ENCODE data around the gene KAT8. TPM values are rescaled to one million over a fixed set of nuclear protein-coding genes. Genes with fewer than 3 reads are reported as not detected.

KAT8 gene
- total and polyA plus RNA-seq, 2 of the 13 experiments (the other 11 are each of a cell fraction or from before 2014, with no cell fraction given): 79.0 to 84.2 TPM

DNA sequence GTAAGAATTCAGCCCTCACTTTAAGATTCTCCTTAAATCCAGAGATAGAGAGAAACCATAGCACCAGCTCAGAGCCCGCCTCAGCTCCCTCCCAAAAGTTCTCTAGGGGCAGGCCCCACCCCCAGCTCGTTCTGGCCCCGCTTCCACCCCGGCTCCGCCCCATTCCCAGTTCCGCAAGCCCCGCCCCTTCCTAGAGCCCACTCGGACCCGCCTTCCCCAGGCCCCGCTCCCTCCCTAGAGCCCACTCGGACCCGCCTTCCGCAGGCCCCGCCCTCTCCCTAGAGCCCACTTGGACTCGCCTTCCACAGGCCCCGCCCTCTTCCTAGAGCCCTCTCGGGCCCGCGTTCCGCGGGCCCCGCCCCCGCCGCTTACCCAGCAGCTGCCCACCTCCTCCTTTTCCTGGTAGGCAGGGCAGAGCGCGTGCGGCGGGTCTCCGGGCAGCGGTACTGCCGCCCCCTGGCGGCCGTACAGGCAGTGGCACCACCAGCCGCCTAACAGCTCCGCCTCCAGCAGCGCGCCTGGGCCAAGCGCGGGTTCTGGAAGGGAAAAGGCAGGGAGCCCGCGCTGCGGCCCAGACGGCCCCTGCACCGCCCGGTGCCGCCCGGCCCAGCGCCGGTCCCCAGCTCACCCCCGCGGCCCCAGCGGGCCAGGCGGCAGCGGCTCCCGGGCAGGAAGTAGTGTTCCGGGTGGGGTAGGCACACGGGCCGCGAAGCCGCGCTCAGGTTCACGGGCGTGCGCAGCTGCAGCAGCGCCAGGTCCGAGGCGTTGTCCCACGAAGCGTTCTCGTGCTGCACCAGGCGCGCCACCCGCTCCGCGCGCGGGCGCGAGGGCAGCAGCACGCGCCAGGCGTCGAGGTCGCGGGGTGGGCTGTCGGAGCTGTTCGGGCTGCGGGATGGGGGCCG lies 24.9 kb downstream of the KAT8 start (continued):
- no peak for TF ChIP-seq KLF9 (CRISPR knock-in tag; IDR thresholded peaks at IDR 0.05; ENCODE audit: low read depth)
- TF ChIP-seq ZNF350 (CRISPR knock-in tag; IDR thresholded peaks at IDR 0.05; ENCODE audit: borderline replicate concordance, low read depth): peak; percentile 69; the same call in 1 of the 2 replicates
- TF ChIP-seq ZFP37 (CRISPR knock-in tag; IDR thresholded peaks at IDR 0.05; ENCODE audit: borderline replicate concordance): no peak
- TF ChIP-seq ATF1 (CRISPR knock-in tag; IDR thresholded peaks at IDR 0.05): no peak
- TF ChIP-seq, protein P1, sequence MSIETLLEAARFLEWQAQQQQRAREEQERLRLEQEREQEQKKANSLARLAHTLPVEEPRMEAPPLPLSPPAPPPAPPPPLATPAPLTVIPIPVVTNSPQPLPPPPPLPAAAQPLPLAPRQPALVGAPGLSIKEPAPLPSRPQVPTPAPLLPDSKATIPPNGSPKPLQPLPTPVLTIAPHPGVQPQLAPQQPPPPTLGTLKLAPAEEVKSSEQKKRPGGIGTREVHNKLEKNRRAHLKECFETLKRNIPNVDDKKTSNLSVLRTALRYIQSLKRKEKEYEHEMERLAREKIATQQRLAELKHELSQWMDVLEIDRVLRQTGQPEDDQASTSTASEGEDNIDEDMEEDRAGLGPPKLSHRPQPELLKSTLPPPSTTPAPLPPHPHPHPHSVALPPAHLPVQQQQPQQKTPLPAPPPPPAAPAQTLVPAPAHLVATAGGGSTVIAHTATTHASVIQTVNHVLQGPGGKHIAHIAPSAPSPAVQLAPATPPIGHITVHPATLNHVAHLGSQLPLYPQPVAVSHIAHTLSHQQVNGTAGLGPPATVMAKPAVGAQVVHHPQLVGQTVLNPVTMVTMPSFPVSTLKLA (IDR thresholded peaks at IDR 0.05): peak; percentile 79
- TF ChIP-seq, protein P2, sequence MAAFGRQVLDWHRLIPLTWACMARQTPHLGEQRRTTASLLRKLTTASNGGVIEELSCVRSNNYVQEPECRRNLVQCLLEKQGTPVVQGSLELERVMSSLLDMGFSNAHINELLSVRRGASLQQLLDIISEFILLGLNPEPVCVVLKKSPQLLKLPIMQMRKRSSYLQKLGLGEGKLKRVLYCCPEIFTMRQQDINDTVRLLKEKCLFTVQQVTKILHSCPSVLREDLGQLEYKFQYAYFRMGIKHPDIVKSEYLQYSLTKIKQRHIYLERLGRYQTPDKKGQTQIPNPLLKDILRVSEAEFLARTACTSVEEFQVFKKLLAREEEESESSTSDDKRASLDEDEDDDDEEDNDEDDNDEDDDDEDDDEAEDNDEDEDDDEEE (CRISPR knock-in tag; IDR thresholded peaks at IDR 0.05): peak; percentile 81; the same call in 1 of the 2 replicates
- no peak for TF ChIP-seq TBL1XR1 (IDR thresholded peaks at IDR 0.05; ENCODE audit: borderline replicate concordance, low read length, partially characterized antibody)
- TF ChIP-seq HES4 (CRISPR knock-in tag; IDR thresholded peaks at IDR 0.05; ENCODE audit: borderline replicate concordance): peak; percentile 66; the same call in 1 of the 2 replicates
- TF ChIP-seq KMT2A (CRISPR knock-in tag; IDR thresholded peaks at IDR 0.05): peak; percentile 48; the same call in 1 of the 2 replicates
- TF ChIP-seq, protein P3, sequence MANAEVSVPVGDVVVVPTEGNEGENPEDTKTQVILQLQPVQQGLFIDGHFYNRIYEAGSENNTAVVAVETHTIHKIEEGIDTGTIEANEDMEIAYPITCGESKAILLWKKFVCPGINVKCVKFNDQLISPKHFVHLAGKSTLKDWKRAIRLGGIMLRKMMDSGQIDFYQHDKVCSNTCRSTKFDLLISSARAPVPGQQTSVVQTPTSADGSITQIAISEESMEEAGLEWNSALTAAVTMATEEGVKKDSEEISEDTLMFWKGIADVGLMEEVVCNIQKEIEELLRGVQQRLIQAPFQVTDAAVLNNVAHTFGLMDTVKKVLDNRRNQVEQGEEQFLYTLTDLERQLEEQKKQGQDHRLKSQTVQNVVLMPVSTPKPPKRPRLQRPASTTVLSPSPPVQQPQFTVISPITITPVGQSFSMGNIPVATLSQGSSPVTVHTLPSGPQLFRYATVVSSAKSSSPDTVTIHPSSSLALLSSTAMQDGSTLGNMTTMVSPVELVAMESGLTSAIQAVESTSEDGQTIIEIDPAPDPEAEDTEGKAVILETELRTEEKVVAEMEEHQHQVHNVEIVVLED (CRISPR knock-in tag; IDR thresholded peaks at IDR 0.05; ENCODE audit: borderline replicate concordance): peak; percentile 85
- TF ChIP-seq, protein P4, sequence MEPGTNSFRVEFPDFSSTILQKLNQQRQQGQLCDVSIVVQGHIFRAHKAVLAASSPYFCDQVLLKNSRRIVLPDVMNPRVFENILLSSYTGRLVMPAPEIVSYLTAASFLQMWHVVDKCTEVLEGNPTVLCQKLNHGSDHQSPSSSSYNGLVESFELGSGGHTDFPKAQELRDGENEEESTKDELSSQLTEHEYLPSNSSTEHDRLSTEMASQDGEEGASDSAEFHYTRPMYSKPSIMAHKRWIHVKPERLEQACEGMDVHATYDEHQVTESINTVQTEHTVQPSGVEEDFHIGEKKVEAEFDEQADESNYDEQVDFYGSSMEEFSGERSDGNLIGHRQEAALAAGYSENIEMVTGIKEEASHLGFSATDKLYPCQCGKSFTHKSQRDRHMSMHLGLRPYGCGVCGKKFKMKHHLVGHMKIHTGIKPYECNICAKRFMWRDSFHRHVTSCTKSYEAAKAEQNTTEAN (CRISPR knock-in tag; conservative IDR thresholded peaks at IDR 0.05): no peak
- 0 out of 2 replicates have a peak, but pooled peaks have one; percentile 28 for TF ChIP-seq EED (CRISPR knock-in tag; IDR thresholded peaks at IDR 0.05)
- TF ChIP-seq ZNF33A (CRISPR knock-in tag; IDR thresholded peaks at IDR 0.05; ENCODE audit: borderline replicate concordance): no peak
- no peak for TF ChIP-seq MYNN (CRISPR knock-in tag; IDR thresholded peaks at IDR 0.05; ENCODE audit: low read depth)
- TF ChIP-seq, protein P5, sequence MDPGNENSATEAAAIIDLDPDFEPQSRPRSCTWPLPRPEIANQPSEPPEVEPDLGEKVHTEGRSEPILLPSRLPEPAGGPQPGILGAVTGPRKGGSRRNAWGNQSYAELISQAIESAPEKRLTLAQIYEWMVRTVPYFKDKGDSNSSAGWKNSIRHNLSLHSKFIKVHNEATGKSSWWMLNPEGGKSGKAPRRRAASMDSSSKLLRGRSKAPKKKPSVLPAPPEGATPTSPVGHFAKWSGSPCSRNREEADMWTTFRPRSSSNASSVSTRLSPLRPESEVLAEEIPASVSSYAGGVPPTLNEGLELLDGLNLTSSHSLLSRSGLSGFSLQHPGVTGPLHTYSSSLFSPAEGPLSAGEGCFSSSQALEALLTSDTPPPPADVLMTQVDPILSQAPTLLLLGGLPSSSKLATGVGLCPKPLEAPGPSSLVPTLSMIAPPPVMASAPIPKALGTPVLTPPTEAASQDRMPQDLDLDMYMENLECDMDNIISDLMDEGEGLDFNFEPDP (CRISPR knock-in tag; conservative IDR thresholded peaks at IDR 0.05): no peak
- 0 out of 2 replicates have a peak, but pooled peaks have one; percentile 45 for TF ChIP-seq TOE1 (CRISPR knock-in tag; IDR thresholded peaks at IDR 0.05)
- no peak for TF ChIP-seq NFIB (CRISPR knock-in tag; IDR thresholded peaks at IDR 0.05; ENCODE audit: borderline replicate concordance)
- no peak for TF ChIP-seq TCF7 (IDR thresholded peaks at IDR 0.05; ENCODE audit: low read depth)
- TF ChIP-seq ZNF296 (CRISPR knock-in tag; conservative IDR thresholded peaks at IDR 0.05): no peak
- peak; percentile 97 for TF ChIP-seq HNRNPL (IDR thresholded peaks at IDR 0.05; ENCODE audit: low read depth, low read length)

All from HepG2 (cell line).